Measurements from ENCODE around the gene WNT5A.

DNA sequence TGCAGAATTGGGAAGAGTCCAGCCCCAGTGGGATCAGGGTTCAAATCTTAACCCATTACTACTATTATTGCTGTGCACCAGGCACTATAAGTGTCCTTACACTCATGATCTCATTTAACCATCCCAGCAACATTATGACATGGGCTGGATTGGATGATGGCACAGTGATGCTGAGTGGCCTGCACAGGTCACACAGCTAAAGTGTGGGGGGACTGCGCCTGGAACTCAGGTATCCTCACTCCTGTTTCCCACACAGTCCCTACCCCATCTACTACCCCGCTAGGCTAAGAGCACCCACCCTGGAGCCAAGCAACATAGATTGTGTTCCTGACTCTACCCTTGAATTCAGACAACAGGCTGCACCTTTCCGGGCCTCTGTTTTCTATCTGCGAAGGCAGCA, 16.0 kb downstream of the WNT5A start:
- TF ChIP-seq, protein P1, sequence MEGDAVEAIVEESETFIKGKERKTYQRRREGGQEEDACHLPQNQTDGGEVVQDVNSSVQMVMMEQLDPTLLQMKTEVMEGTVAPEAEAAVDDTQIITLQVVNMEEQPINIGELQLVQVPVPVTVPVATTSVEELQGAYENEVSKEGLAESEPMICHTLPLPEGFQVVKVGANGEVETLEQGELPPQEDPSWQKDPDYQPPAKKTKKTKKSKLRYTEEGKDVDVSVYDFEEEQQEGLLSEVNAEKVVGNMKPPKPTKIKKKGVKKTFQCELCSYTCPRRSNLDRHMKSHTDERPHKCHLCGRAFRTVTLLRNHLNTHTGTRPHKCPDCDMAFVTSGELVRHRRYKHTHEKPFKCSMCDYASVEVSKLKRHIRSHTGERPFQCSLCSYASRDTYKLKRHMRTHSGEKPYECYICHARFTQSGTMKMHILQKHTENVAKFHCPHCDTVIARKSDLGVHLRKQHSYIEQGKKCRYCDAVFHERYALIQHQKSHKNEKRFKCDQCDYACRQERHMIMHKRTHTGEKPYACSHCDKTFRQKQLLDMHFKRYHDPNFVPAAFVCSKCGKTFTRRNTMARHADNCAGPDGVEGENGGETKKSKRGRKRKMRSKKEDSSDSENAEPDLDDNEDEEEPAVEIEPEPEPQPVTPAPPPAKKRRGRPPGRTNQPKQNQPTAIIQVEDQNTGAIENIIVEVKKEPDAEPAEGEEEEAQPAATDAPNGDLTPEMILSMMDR (IDR thresholded peaks at IDR 0.05): no peak
- no peak for TF ChIP-seq POLR2A (IDR thresholded peaks at IDR 0.05)

Measured in lower leg skin (tissue), 3 donors.